ENCODE results near the gene RARA. TPM values are rescaled to one million over a fixed set of nuclear protein-coding genes. Genes with fewer than 3 reads are reported as not detected.
A peak's percentile ranks its signal among the peaks of the same experiment; 100 is the strongest.

RARA gene
- total RNA-seq, 1 donor from 2014 or later: 72.5 TPM

GRCh38 chr17:40283662-40284061 lies 25.3 kb upstream of the RARA start:
- Mint-ChIP-seq H3K4me3 (no peak overlapping the region), H3K36me3 (ENCODE audit: low read depth) (peaks cover 50% of the 10 kb centered on the region), H3K9me3 (no peaks in the 10 kb centered on the region), H3K27me3 (no peaks in the 10 kb centered on the region), H3K4me1 (peaks cover 14% of the 10 kb centered on the region), H3K27ac (no peak overlapping the region)
- ChIA-PET POLR2A (interaction anchor here (0.6 to 1.5 kb wide), 7 partner anchors 44 to 265 kb away, joined by 3 to 6 read pairs (median 4); partner anchors contain the start of genes MED24 and WIPF2), CTCF (interaction anchor here (0.7 to 0.8 kb wide), 2 partner anchors 16 to 82 kb away, joined by 3 read pairs; no protein-coding TSS in a partner anchor)
- DNase-seq: no peak
- no peak for TF ChIP-seq CTCF (IDR thresholded peaks at IDR 0.05)
- no peak for ATAC-seq (ENCODE audit: low read depth)
- intact Hi-C loops (cut with micrococcal nuclease): loop anchor here (10.0 kb wide), 1 partner anchor 359 kb away; the partner anchor contains the start of genes LRRC3C and ORMDL3

DNA sequence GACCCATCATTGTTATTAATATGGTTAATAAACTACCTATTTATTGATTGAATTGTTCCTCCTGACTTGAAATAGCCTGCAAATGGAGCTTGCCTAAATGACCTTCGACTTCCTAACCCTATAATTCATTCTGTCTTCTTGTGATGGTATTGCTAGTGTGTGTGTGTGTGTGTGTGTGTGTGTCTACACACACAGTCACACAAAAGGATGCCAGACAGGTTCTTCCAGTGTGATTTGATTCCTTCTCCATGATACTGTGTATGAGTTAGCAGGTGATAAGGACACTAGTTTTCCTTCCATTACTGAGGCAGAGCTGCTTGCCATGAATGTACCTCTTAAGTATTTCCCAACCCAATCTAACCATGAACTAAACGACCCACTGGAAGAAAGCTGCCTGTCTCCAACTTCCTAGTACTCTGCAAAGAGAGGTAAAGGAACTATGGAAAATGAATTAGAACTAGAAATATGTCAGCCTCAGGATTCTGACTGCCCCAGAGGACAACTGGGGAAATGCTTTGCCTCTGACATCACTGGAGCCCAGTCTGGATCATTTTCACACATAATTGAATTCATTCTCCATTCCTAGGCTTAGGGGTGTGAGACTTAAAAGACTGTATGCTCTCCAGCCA lies 24.8 kb upstream of the RARA start:
- POLR2A ChIA-PET: interaction anchor here (0.7 to 1.5 kb wide), 5 partner anchors 64 to 264 kb away, joined by 3 to 6 read pairs (median 4); partner anchors contain the start of genes MED24 and WIPF2
- no peak for ATAC-seq (ENCODE audit: low read depth)
- DNase-seq: no peak
- TF ChIP-seq CTCF (IDR thresholded peaks at IDR 0.05): no peak
- no peak overlapping the region for H3K4me3 Mint-ChIP-seq
- H3K27me3 Mint-ChIP-seq: no peaks in the 10 kb centered on the region
- H3K27ac Mint-ChIP-seq: no peak overlapping the region
- H3K4me1 Mint-ChIP-seq: peaks cover 17% of the 10 kb centered on the region
- no peaks in the 10 kb centered on the region for H3K9me3 Mint-ChIP-seq
- peaks cover 44% of the 10 kb centered on the region for H3K36me3 Mint-ChIP-seq (ENCODE audit: low read depth)
- CTCF ChIA-PET: interaction anchor here (0.7 to 0.8 kb wide), 2 partner anchors 17 to 82 kb away, joined by 3 read pairs; no protein-coding TSS in a partner anchor
- intact Hi-C loops (cut with micrococcal nuclease): loop anchor here (10.0 kb wide), 1 partner anchor 359 kb away; the partner anchor contains the start of genes LRRC3C and ORMDL3

- no peak overlapping the region for H3K27ac Mint-ChIP-seq
- peaks cover 23% of the 10 kb centered on the region for H3K36me3 Mint-ChIP-seq (ENCODE audit: low read depth)
- no peak overlapping the region for H3K4me3 Mint-ChIP-seq
- peaks cover 18% of the 10 kb centered on the region for H3K4me1 Mint-ChIP-seq
- DNase-seq (no peak), ATAC-seq (ENCODE audit: low read depth) (no peak)
- POLR2A ChIA-PET: interaction anchor here (0.7 to 0.8 kb wide), 2 partner anchors 9 to 40 kb away, joined by 3 to 4 read pairs; no protein-coding TSS in a partner anchor
- no peaks in the 10 kb centered on the region for H3K9me3 Mint-ChIP-seq
- CTCF ChIA-PET: interaction anchor here (0.5 to 2.2 kb wide), 2 partner anchors 67 to 173 kb away, joined by 4 to 5 read pairs; no protein-coding TSS in a partner anchor
- no peak for TF ChIP-seq CTCF (IDR thresholded peaks at IDR 0.05)
- intact Hi-C loops (cut with micrococcal nuclease): loop anchor here (5.0 to 10.0 kb wide), 2 partner anchors 131 to 362 kb away; partner anchors contain the start of genes LRRC3C, ORMDL3 and TOP2A
- no peaks in the 10 kb centered on the region for H3K27me3 Mint-ChIP-seq
Measured at GRCh38 chr17:40286473-40286872, 22.5 kb upstream of the RARA start.

DNA sequence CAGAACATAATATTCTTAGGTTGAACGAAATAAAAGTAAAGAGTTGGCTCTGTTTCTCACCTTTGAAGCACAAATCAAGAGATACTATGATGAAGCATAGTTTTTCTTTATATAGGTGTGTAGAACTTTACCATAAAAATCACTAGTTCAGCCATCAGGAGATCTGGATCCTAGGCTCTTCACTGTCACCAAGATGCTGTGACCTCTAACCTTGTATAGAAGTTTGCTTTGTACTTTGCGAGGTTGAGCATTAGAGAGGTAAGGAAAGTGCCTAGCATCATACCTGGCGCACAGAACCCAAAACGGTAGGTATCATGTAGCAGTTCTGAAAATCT lies 21.9 kb upstream of the RARA start:
- ATAC-seq (ENCODE audit: low read depth) (no peak), DNase-seq (no peak)
- ChIA-PET POLR2A (no interaction called here), CTCF (no interaction called here)
- H3K36me3 Mint-ChIP-seq (ENCODE audit: low read depth): peaks cover 19% of the 10 kb centered on the region
- H3K4me3 Mint-ChIP-seq: peak overlapping the region; percentile 97
- no peaks in the 10 kb centered on the region for H3K27me3 Mint-ChIP-seq
- peaks cover 18% of the 10 kb centered on the region for H3K4me1 Mint-ChIP-seq
- TF ChIP-seq CTCF (IDR thresholded peaks at IDR 0.05): no peak
- H3K9me3 Mint-ChIP-seq: no peaks in the 10 kb centered on the region
- peak overlapping the region; percentile 87 for H3K27ac Mint-ChIP-seq
- intact Hi-C loops (cut with micrococcal nuclease): loop anchor here (1.0 to 10.0 kb wide), 6 partner anchors 31 to 362 kb away; partner anchors contain the start of genes LRRC3C, ORMDL3, TOP2A and WIPF2
